HepG2 (cell line): ENCODE data around the gene PREX1. TPM values are rescaled to one million over a fixed set of nuclear protein-coding genes. Genes with fewer than 3 reads are reported as not detected.

Experiments
- BATF2 ChIP-seq: sonication (generic); formaldehyde crosslinking; IDR thresholded peaks from 2 replicates; pipeline ENCODE4 v1.8.0; 2022; ENCODE audit warnings: mild to moderate bottlenecking, missing genetic modification reagents, moderate library complexity
- CHD2 ChIP-seq: IDR thresholded peaks from 2 replicates; pipeline ENCODE4 v1.6.1; 2011; ENCODE audit warnings: low read depth, low read length, improper control_type of control experiment
- DPF2 ChIP-seq: sonication (generic); formaldehyde crosslinking; IDR thresholded peaks from 2 replicates; pipeline ENCODE4 v1.4.0; 2020; ENCODE audit warnings: mild to moderate bottlenecking, low read depth, missing genetic modification reagents, borderline replicate concordance
- GATA4 ChIP-seq: sonication (generic); IDR thresholded peaks from 2 replicates; pipeline ENCODE4 v1.6.1; 2016; ENCODE audit warnings: antibody characterized with exemption, low read depth, borderline replicate concordance
- MIER3 ChIP-seq: IDR thresholded peaks from 2 replicates; pipeline ENCODE4 v1.6.1; 2016; ENCODE audit warnings: missing compliant biosample characterization, borderline replicate concordance
- MTF1 ChIP-seq: sonication (generic); formaldehyde crosslinking; IDR thresholded peaks from 2 replicates; pipeline ENCODE4 v1.5.0; 2020; ENCODE audit warnings: missing genetic modification reagents
- PHF21A ChIP-seq: sonication (generic); formaldehyde crosslinking; IDR thresholded peaks from 2 replicates; pipeline ENCODE4 v1.5.0; 2020; ENCODE audit warnings: mild to moderate bottlenecking, missing genetic modification reagents
- SALL2 ChIP-seq: sonication (generic); formaldehyde crosslinking; IDR thresholded peaks from 2 replicates; pipeline ENCODE4 v1.8.1; 2023; ENCODE audit warnings: mild to moderate bottlenecking, missing genetic modification reagents, inconsistent platforms
- USF2 ChIP-seq, 2 experiments: sonication (generic) in 1 of 2; formaldehyde crosslinking in 1 of 2; IDR thresholded peaks; 2 replicates each; pipeline versions ENCODE4 v1.5.1 to v1.6.1; 2011 to 2020; ENCODE audit warnings: borderline replicate concordance in 1 of 2, low read depth in 1 of 2, low read length in 1 of 2, mild to moderate bottlenecking in 1 of 2, missing genetic modification reagents in 1 of 2, moderate library complexity in 1 of 2
- WIZ ChIP-seq: sonication (generic); formaldehyde crosslinking; IDR thresholded peaks from 2 replicates; pipeline ENCODE4 v1.5.1; 2020; ENCODE audit warnings: mild to moderate bottlenecking, missing genetic modification reagents
- ZBTB39 ChIP-seq: sonication (generic); formaldehyde crosslinking; IDR thresholded peaks from 2 replicates; pipeline ENCODE4 v1.5.0; 2020; ENCODE audit warnings: missing genetic modification reagents
- ZFP37 ChIP-seq: sonication (generic); formaldehyde crosslinking; IDR thresholded peaks from 2 replicates; pipeline ENCODE4 v1.4.0; 2020; ENCODE audit warnings: missing genetic modification reagents, borderline replicate concordance
- ZFP62 ChIP-seq: sonication (generic); formaldehyde crosslinking; IDR thresholded peaks from 2 replicates; pipeline ENCODE4 v1.4.0; 2020; ENCODE audit warnings: missing genetic modification reagents
- ZNF20 ChIP-seq: sonication (generic); formaldehyde crosslinking; IDR thresholded peaks from 2 replicates; pipeline ENCODE4 v1.4.0; 2020; ENCODE audit warnings: mild to moderate bottlenecking, moderate library complexity, missing genetic modification reagents
- ZNF460 ChIP-seq: sonication (generic); formaldehyde crosslinking; IDR thresholded peaks from 2 replicates; pipeline ENCODE4 v1.5.1; 2020; ENCODE audit warnings: missing genetic modification reagents, mild to moderate bottlenecking, borderline replicate concordance
- ZNF609 ChIP-seq: sonication (generic); formaldehyde crosslinking; IDR thresholded peaks from 2 replicates; pipeline ENCODE4 v1.4.0; 2020; ENCODE audit warnings: mild to moderate bottlenecking, missing genetic modification reagents, borderline replicate concordance
- ZNF709 ChIP-seq: sonication (generic); formaldehyde crosslinking; IDR thresholded peaks from 2 replicates; pipeline ENCODE4 v1.5.0; 2020; ENCODE audit warnings: mild to moderate bottlenecking, missing genetic modification reagents
- polyA plus RNA-seq, 8 experiments: library from polyadenylated mRNA; depleted of rRNA in 3 of 8; stranded (reverse) in 7 of 8; unstranded in 1 of 8; fragments of >200 nt; fragmentation: Illumina TruSeq in 4 of 8; extraction: Trizol in 4 of 8; gene quantifications; 2 replicates each; pipeline versions ENCODE4 v1.2.1 to v1.2.3, GENCODE V29; 2011 to 2016; ENCODE audit warnings: low read depth in 4 of 8, missing spikeins in 1 of 8, mixed read lengths in 1 of 8; ENCODE audit not compliant: insufficient read depth in 1 of 8
- total RNA-seq, 5 experiments: library from RNA; depleted of rRNA; stranded (reverse); fragments of >200 nt; fragmentation: Illumina TruSeq; extraction: Trizol; gene quantifications; 2 replicates each; pipeline ENCODE4 v1.2.3, GENCODE V29; 2016; ENCODE audit warnings: low read depth in 1 of 5

PREX1 gene
- total and polyA plus RNA-seq, 2 of the 13 experiments (the other 11 are each of a cell fraction or from before 2014, with no cell fraction given), result 0.02 to 0.04 TPM

GRCh38 chr20:48723308-48724264 is 104.2 kb downstream of the PREX1 start (continued):
- no peak for TF ChIP-seq ZFP62 (CRISPR knock-in tag)
- TF ChIP-seq CHD2, result no peak
- no peak for TF ChIP-seq ZFP37 (CRISPR knock-in tag)
- TF ChIP-seq ZNF460 (CRISPR knock-in tag), result no peak
- peak; percentile 86; the same call in 1 of the 2 replicates for TF ChIP-seq ZNF20 (CRISPR knock-in tag)
- peak; percentile 56; the same call in 1 of the 2 replicates for TF ChIP-seq ZNF709
- TF ChIP-seq ZNF609 (CRISPR knock-in tag), result no peak
- TF ChIP-seq PHF21A, result peak; percentile 69; the same call in 1 of the 2 replicates
- no peak for TF ChIP-seq MTF1 (CRISPR knock-in tag)
- no peak for TF ChIP-seq DPF2
- peak; percentile 71; the same call in 1 of the 2 replicates for TF ChIP-seq ZBTB39 (CRISPR knock-in tag)
- TF ChIP-seq SALL2, result no peak
- no peak for TF ChIP-seq BATF2
- TF ChIP-seq USF2 (IDR thresholded peaks at IDR 0.05; ENCODE audit: low read depth, low read length), result no peak
- no peak for TF ChIP-seq USF2 (CRISPR knock-in tag; IDR thresholded peaks at IDR 0.05; ENCODE audit: borderline replicate concordance)
- no peak for TF ChIP-seq GATA4
- TF ChIP-seq MIER3 (CRISPR knock-in tag), result no peak
- TF ChIP-seq WIZ (CRISPR knock-in tag), result no peak; the same call in 1 of the 2 replicates
